HEK293 (cell line): ENCODE measurements around the gene DDB1.

Source experiments
- CTCF ChIP-seq: fragments of 450-650 bp; formaldehyde crosslinking; IDR thresholded peaks from 2 replicates; pipeline ENCODE4 v1.5.1; 2016; ENCODE audit warnings: missing biosample characterization, missing genetic modification characterization
- GLIS2 ChIP-seq: fragments of 450-650 bp; formaldehyde crosslinking; IDR thresholded peaks from 2 replicates; pipeline ENCODE4 v1.5.1; 2016; ENCODE audit warnings: missing biosample characterization, missing genetic modification characterization
- KLF8 ChIP-seq: fragments of 450-650 bp; formaldehyde crosslinking; IDR thresholded peaks from 2 replicates; pipeline ENCODE4 v1.5.1; 2016; ENCODE audit warnings: missing biosample characterization, missing genetic modification characterization
- SALL2 ChIP-seq: fragments of 450-650 bp; formaldehyde crosslinking; IDR thresholded peaks from 2 replicates; pipeline ENCODE4 v1.5.0; 2017; ENCODE audit warnings: missing biosample characterization, mild to moderate bottlenecking, missing genetic modification characterization, borderline replicate concordance
- SP2 ChIP-seq: fragments of 450-650 bp; formaldehyde crosslinking; IDR thresholded peaks from 2 replicates; pipeline ENCODE4 v1.5.1; 2016; ENCODE audit warnings: missing biosample characterization, missing genetic modification characterization
- ZNF148 ChIP-seq: fragments of 450-650 bp; formaldehyde crosslinking; IDR thresholded peaks from 2 replicates; pipeline ENCODE4 v1.5.0; 2017; ENCODE audit warnings: missing biosample characterization, missing genetic modification characterization, borderline replicate concordance
- ZNF274 ChIP-seq, 2 experiments: fragments of 200-500 bp in 1 of 2; fragments of 450-650 bp in 1 of 2; sonication (Bioruptor generic) in 1 of 2; formaldehyde crosslinking in 1 of 2; IDR thresholded peaks; 2 replicates each; pipeline versions ENCODE4 v1.5.1 to v1.6.1; 2014 to 2016; ENCODE audit warnings: borderline replicate concordance in 1 of 2, inconsistent platforms in 1 of 2, low read length in 1 of 2, missing biosample characterization in 1 of 2, missing genetic modification characterization in 1 of 2
- ZNF707 ChIP-seq: fragments of 450-650 bp; formaldehyde crosslinking; IDR thresholded peaks from 2 replicates; pipeline ENCODE4 v1.5.1; 2016; ENCODE audit warnings: missing biosample characterization, missing genetic modification characterization
- ZSCAN4 ChIP-seq: fragments of 450-650 bp; formaldehyde crosslinking; IDR thresholded peaks from 2 replicates; pipeline ENCODE4 v1.5.1; 2017; ENCODE audit warnings: missing biosample characterization, missing genetic modification characterization
- TF ChIP-seq, protein P1 (sequence below): fragments of 450-650 bp; formaldehyde crosslinking; IDR thresholded peaks from 2 replicates; pipeline ENCODE4 v1.5.1; 2016; ENCODE audit warnings: missing biosample characterization, missing genetic modification characterization

- TF ChIP-seq SP2 (tag by site-specific recombination) (no peak), ZNF274 (IDR thresholded peaks at IDR 0.05; ENCODE audit: low read length) (no peak), ZNF274 (tag by site-specific recombination; IDR thresholded peaks at IDR 0.05; ENCODE audit: borderline replicate concordance) (no peak), KLF8 (no peak), ZSCAN4 (tag by site-specific recombination) (no peak), GLIS2 (tag by site-specific recombination) (no peak), ZNF707 (tag by site-specific recombination) (no peak), ZNF148 (tag by site-specific recombination) (no peak), CTCF (no peak), SALL2 (tag by site-specific recombination) (no peak)
- TF ChIP-seq, protein P1, sequence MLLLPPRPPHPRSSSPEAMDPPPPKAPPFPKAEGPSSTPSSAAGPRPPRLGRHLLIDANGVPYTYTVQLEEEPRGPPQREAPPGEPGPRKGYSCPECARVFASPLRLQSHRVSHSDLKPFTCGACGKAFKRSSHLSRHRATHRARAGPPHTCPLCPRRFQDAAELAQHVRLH: no peak
Observed at GRCh38 chr11:61259363-61259762, 73.5 kb downstream of the DDB1 start.
